IMR-90 (cell line): ENCODE measurements around the gene ATP11A. TPM values are rescaled to one million over a fixed set of nuclear protein-coding genes. Genes with fewer than 3 reads are reported as not detected.

Experiments
- ATAC-seq: fragments of 200-7000 bp; cut with Tn5 transposase; 2 replicates; pipeline ENCODE4 v1.9.1; 2020; ENCODE audit warnings: low read depth, mild to moderate bottlenecking, moderate library complexity
- BruUV-seq: library from RNA; stranded (reverse); fragments of 400-500 nt; replicated peaks from 2 replicates; lab custom pipeline; 2021; lab: Mats Ljungman, UMichigan
- CTCF ChIA-PET: fragments of 300-600 bp; formaldehyde crosslinking; extraction: SDS; loops from one replicate; lab custom pipeline; 2021; ENCODE audit warnings: antibody characterized with exemption; lab: Yijun Ruan, JAX
- POLR2A ChIA-PET: fragments of 300-600 bp; sonication (Branson Sonifier 250); formaldehyde crosslinking; loops from one replicate; lab custom pipeline; 2022; ENCODE audit warnings: antibody characterized with exemption; ENCODE audit not compliant: unreplicated experiment; lab: Charles Lee
- DNase-seq: peaks from one replicate; pipeline ENCODE4 v3.0.0; 2013
- H2AFZ ChIP-seq: replicated peaks from 2 replicates; pipeline ENCODE3; 2013; ENCODE audit warnings: low read length, mild to moderate bottlenecking; ENCODE audit not compliant: poor library complexity
- H2AK5ac ChIP-seq: 2 replicates; pipeline ENCODE4 v1.6.1; 2013; ENCODE audit warnings: low read depth, low read length, inconsistent platforms
- H2AK9ac ChIP-seq: replicated peaks from 2 replicates; pipeline ENCODE3; 2013; ENCODE audit warnings: mild to moderate bottlenecking, low read depth, low read length, moderate library complexity; ENCODE audit not compliant: poor library complexity
- H2BK120ac ChIP-seq: 2 replicates; pipeline ENCODE4 v1.6.1; 2013; ENCODE audit warnings: low read depth, low read length, inconsistent platforms
- H2BK15ac ChIP-seq: 3 replicates; pipeline ENCODE4 v1.6.1; 2013; ENCODE audit warnings: low read depth, low read length, inconsistent platforms
- H2BK20ac ChIP-seq: 2 replicates; pipeline ENCODE4 v1.6.1; 2013; ENCODE audit warnings: low read depth, mild to moderate bottlenecking, inconsistent platforms, low read length, moderate library complexity
- H2BK5ac ChIP-seq: 2 replicates; pipeline ENCODE4 v1.6.1; 2013; ENCODE audit warnings: mild to moderate bottlenecking, low read depth, low read length, inconsistent platforms; ENCODE audit not compliant: poor library complexity, severe bottlenecking
- H3K14ac ChIP-seq: replicated peaks from 2 replicates; pipeline ENCODE4 v1.6.1; 2013; ENCODE audit warnings: low read depth, low read length, inconsistent platforms
- H3K18ac ChIP-seq: 2 replicates; pipeline ENCODE4 v1.6.1; 2013; ENCODE audit warnings: low read depth, low read length, control low read depth
- H3K23ac ChIP-seq: 2 replicates; pipeline ENCODE4 v1.6.1; 2013; ENCODE audit warnings: low read depth, low read length, inconsistent platforms
- H3K27ac ChIP-seq: 2 replicates; pipeline ENCODE4 v1.5.1; 2013; ENCODE audit warnings: mild to moderate bottlenecking, control low read depth, low read length; ENCODE audit not compliant: insufficient read depth
- H3K27me3 ChIP-seq: 2 replicates; pipeline ENCODE4 v1.6.1; 2013; ENCODE audit warnings: low read length; ENCODE audit not compliant: control insufficient read depth, insufficient read depth
- H3K36me3 ChIP-seq: 2 replicates; pipeline ENCODE4 v1.6.1; 2013; ENCODE audit warnings: low read length, mixed read lengths; ENCODE audit not compliant: control insufficient read depth, insufficient read depth
- H3K4ac ChIP-seq: 2 replicates; pipeline ENCODE4 v1.6.1; 2013; ENCODE audit warnings: low read depth, low read length, inconsistent platforms
- H3K4me1 ChIP-seq: 2 replicates; pipeline ENCODE4 v1.6.1; 2013; ENCODE audit warnings: low read length, mixed read lengths; ENCODE audit not compliant: control insufficient read depth, insufficient read depth
- H3K4me2 ChIP-seq: 2 replicates; pipeline ENCODE4 v1.6.1; 2013; ENCODE audit warnings: low read depth, mild to moderate bottlenecking, control low read depth, low read length, moderate library complexity
- H3K4me3 ChIP-seq: 2 replicates; pipeline ENCODE4 v1.5.1; 2013; ENCODE audit warnings: low read depth, mild to moderate bottlenecking, control low read depth, low read length, moderate library complexity; ENCODE audit not compliant: insufficient read depth
- H3K56ac ChIP-seq: 2 replicates; pipeline ENCODE4 v1.6.1; 2013; ENCODE audit warnings: low read length, inconsistent platforms; ENCODE audit not compliant: insufficient read depth; ENCODE audit errors: extremely low read depth
- H3K79me1 ChIP-seq, 2 experiments: 2 replicates each; pipeline ENCODE4 v1.6.1; 2013; ENCODE audit warnings: low read length in 2 of 2, inconsistent platforms in 1 of 2, low read depth in 1 of 2
- H3K9ac ChIP-seq: 2 replicates; pipeline ENCODE4 v1.6.1; 2013; ENCODE audit warnings: low read depth, low read length, control low read depth
- H3K9me1 ChIP-seq: 2 replicates; pipeline ENCODE4 v1.6.1; 2013; ENCODE audit warnings: low read length, inconsistent platforms; ENCODE audit not compliant: insufficient read depth
- H3K9me3 ChIP-seq: 2 replicates; pipeline ENCODE4 v1.6.1; 2013; ENCODE audit warnings: low read length; ENCODE audit not compliant: control insufficient read depth, insufficient read depth
- H4K20me1 ChIP-seq: 2 replicates; pipeline ENCODE4 v1.6.1; 2013; ENCODE audit warnings: low read length, inconsistent platforms; ENCODE audit not compliant: insufficient read depth
- H4K5ac ChIP-seq: 2 replicates; pipeline ENCODE4 v1.6.1; 2013; ENCODE audit warnings: mild to moderate bottlenecking, low read depth, low read length, control low read depth
- H4K8ac ChIP-seq, 2 experiments: 2 replicates each; pipeline ENCODE4 v1.6.1; 2013; ENCODE audit warnings: low read depth in 2 of 2, low read length in 2 of 2, control low read depth in 1 of 2, inconsistent platforms in 1 of 2
- H4K91ac ChIP-seq: 2 replicates; pipeline ENCODE4 v1.6.1; 2013; ENCODE audit warnings: low read depth, low read length, inconsistent platforms; ENCODE audit not compliant: insufficient read depth
- BHLHE40 ChIP-seq: fragments of 150-350 bp; IDR thresholded peaks from 2 replicates; pipeline ENCODE4 v1.6.1; 2016; ENCODE audit warnings: mild to moderate bottlenecking, low read depth, low read length
- CEBPB ChIP-seq: IDR thresholded peaks from 2 replicates; pipeline ENCODE4 v1.6.1; 2012; ENCODE audit warnings: low read depth, low read length, improper control_type of control experiment
- CHD1 ChIP-seq: IDR thresholded peaks from 2 replicates; pipeline ENCODE4 v1.6.1; 2012; ENCODE audit warnings: low read depth, low read length, improper control_type of control experiment
- MAZ ChIP-seq: IDR thresholded peaks from 2 replicates; pipeline ENCODE4 v1.6.1; 2012; ENCODE audit warnings: low read depth, mild to moderate bottlenecking, low read length, improper control_type of control experiment, moderate library complexity, borderline replicate concordance
- NFE2L2 ChIP-seq: fragments of 150-350 bp; IDR thresholded peaks from 2 replicates; pipeline ENCODE4 v1.6.1; 2016; ENCODE audit warnings: low read depth, mild to moderate bottlenecking, low read length
- POLR2A ChIP-seq: IDR thresholded peaks from 2 replicates; pipeline ENCODE4 v1.6.1; 2012; ENCODE audit warnings: mild to moderate bottlenecking, low read depth, low read length
- RCOR1 ChIP-seq: IDR thresholded peaks from 2 replicates; pipeline ENCODE4 v1.6.1; 2012; ENCODE audit warnings: mild to moderate bottlenecking, low read length, improper control_type of control experiment; ENCODE audit not compliant: insufficient replicate concordance
- RFX5 ChIP-seq: IDR thresholded peaks from 2 replicates; pipeline ENCODE4 v1.8.0; 2012; ENCODE audit warnings: low read depth, mild to moderate bottlenecking, low read length, moderate library complexity
- WGBS, 2 experiments: methylation state at CpG; one replicate each; pipeline versions ENCODE4 v1.1.5 to v1.1.7; 2013; ENCODE audit warnings: missing lambda C conversion rate in 2 of 2; ENCODE audit not compliant: insufficient read length in 1 of 2; ENCODE audit errors: extremely low coverage in 2 of 2; 5-methylcytosine and 5-hydroxymethylcytosine counted together
- dilution Hi-C: fragments of 300-500 bp; cut with HindIII; formaldehyde crosslinking; loops from one replicate; pipeline ENCODE4 v1.14.3; 2018; ENCODE audit warnings: low sequenced_read_pairs; ENCODE audit not compliant: unreplicated experiment
- in situ Hi-C: fragments of 300-500 bp; cut with MboI; formaldehyde crosslinking; loops from 3 replicates; pipeline ENCODE4 v1.14.3; 2019; ENCODE audit warnings: low sequenced_read_pairs, inconsistent platforms, mixed read lengths
- intact Hi-C: fragments of 100-400 bp; cut with micrococcal nuclease; formaldehyde crosslinking; loops from 2 replicates; pipeline ENCODE4 v1.10.0; 2022
- polyA plus RNA-seq, 3 experiments: library from polyadenylated mRNA; depleted of rRNA; stranded (reverse); fragments of >200 nt; gene quantifications; 2 replicates each; pipeline ENCODE4 v1.2.3, GENCODE V29; 2012; ENCODE audit warnings: low replicate concordance in 1 of 3
- total RNA-seq: library from RNA; depleted of rRNA; stranded (reverse); fragments of >200 nt; gene quantifications from 2 replicates; pipeline ENCODE4 v1.2.3, GENCODE V29; 2012
- TF ChIP-seq, protein P1 (sequence below): conservative IDR thresholded peaks from 2 replicates; pipeline ENCODE4 v1.5.1; 2012; ENCODE audit warnings: mild to moderate bottlenecking, low read depth, low read length, improper control_type of control experiment

The ATP11A gene
- total and polyA plus RNA-seq, 2 of the 4 experiments (the other 2 are of a cell fraction) = 8.4 to 12.0 TPM

DNA sequence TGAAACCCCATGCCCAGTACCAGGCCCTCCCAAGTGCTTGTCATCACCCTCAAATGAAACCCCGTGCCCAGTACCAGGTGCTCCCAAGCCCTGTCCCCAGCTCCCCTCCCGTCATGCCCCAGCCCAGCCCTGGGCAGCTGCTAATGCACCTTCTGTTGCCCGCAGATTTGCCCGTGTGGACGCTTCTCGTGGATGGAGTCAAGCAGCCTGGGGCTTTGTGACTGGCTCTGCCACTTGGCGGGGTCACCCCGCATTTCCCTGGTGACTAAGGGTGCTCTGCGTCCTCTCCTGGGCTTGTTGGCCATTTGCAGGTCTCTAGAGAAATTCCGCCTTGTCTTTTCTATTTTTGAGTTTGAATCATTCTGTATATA, 82.7 kb downstream of the ATP11A start:
- CTCF ChIA-PET = no interaction called here
- H3K9me3 ChIP-seq = no peaks in the 10 kb centered on the region
- H3K56ac ChIP-seq = no peak overlapping the region

More for the DNA sequence above, 82.7 kb downstream of the ATP11A start:
- peaks cover 7 to 17% of the 10 kb centered on the region in 2 experiments; a peak in 2 of 4 replicates for H3K79me1 ChIP-seq
- no peak overlapping the region for H4K8ac ChIP-seq
- H4K20me1 ChIP-seq = peaks cover 24% of the 10 kb centered on the region
- H3K4me3 ChIP-seq = no peak overlapping the region
- H4K91ac ChIP-seq = no peak overlapping the region
- H3K18ac ChIP-seq = no peak overlapping the region
- no peak overlapping the region for H2BK120ac ChIP-seq
- in situ Hi-C loops = no loop called here
- no peak overlapping the region for H3K9ac ChIP-seq
- H3K36me3 ChIP-seq = peaks cover 3% of the 10 kb centered on the region; the same call in 1 of the 2 replicates
- no peak for ATAC-seq
- POLR2A ChIA-PET = no interaction called here
- H4K5ac ChIP-seq = no peak overlapping the region
- no peaks in the 10 kb centered on the region; the same call in 1 of the 2 replicates for H3K4me1 ChIP-seq
- H2BK15ac ChIP-seq = no peak overlapping the region
- no peak overlapping the region for H2AFZ ChIP-seq
- H3K27me3 ChIP-seq = no peaks in the 10 kb centered on the region
- H2AK9ac ChIP-seq = no peak overlapping the region
- no peak overlapping the region for H2BK5ac ChIP-seq
- dilution Hi-C loops = no loop called here
- no peak overlapping the region for H3K23ac ChIP-seq
- H3K4ac ChIP-seq = no peak overlapping the region
- intact Hi-C loops = no loop called here
- no peak overlapping the region for H3K27ac ChIP-seq
- no peak overlapping the region for H3K4me2 ChIP-seq
- H2AK5ac ChIP-seq = no peak overlapping the region
- BruUV-seq = no TSS peak
- TF ChIP-seq CEBPB (no peak), MAZ (no peak), RCOR1 (no peak), CHD1 (no peak), NFE2L2 (no peak), BHLHE40 (no peak), POLR2A (no peak), RFX5 (no peak)
- TF ChIP-seq, protein P1, sequence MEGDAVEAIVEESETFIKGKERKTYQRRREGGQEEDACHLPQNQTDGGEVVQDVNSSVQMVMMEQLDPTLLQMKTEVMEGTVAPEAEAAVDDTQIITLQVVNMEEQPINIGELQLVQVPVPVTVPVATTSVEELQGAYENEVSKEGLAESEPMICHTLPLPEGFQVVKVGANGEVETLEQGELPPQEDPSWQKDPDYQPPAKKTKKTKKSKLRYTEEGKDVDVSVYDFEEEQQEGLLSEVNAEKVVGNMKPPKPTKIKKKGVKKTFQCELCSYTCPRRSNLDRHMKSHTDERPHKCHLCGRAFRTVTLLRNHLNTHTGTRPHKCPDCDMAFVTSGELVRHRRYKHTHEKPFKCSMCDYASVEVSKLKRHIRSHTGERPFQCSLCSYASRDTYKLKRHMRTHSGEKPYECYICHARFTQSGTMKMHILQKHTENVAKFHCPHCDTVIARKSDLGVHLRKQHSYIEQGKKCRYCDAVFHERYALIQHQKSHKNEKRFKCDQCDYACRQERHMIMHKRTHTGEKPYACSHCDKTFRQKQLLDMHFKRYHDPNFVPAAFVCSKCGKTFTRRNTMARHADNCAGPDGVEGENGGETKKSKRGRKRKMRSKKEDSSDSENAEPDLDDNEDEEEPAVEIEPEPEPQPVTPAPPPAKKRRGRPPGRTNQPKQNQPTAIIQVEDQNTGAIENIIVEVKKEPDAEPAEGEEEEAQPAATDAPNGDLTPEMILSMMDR = no peak
- DNase-seq = no peak
- 97% methylated on average over 6 of the region's 10 CpGs; no CpG with 5 or more reads in 1 of the 2 experiments for WGBS, 2 experiments
- H2BK20ac ChIP-seq = no peak overlapping the region
- no peaks in the 10 kb centered on the region; the same call in 1 of the 2 replicates for H3K9me1 ChIP-seq
- H3K14ac ChIP-seq = no peak overlapping the region
